ENCODE measurements around the gene VSX1. TPM values are rescaled to one million over a fixed set of nuclear protein-coding genes. Genes with fewer than 3 reads are reported as not detected.
A peak's percentile ranks its signal among the peaks of the same experiment; 100 is the strongest.

Gene VSX1
- polyA plus RNA-seq, 4 donors, result 0.04 TPM; not detected in 3

GRCh38 chr20:25050501-25051350 is 31.2 kb downstream of the VSX1 start:
- H3K27me3 ChIP-seq (ENCODE audit: control insufficient read depth in 3 of 3, insufficient read depth in 3 of 3, low read length in 3 of 3), result no peaks in the 10 kb centered on the region
- no peak overlapping the region for H3K27ac ChIP-seq (ENCODE audit: low read depth in 1 of 3, low read length in 2 of 3)
- H3K4me1 ChIP-seq (ENCODE audit: control insufficient read depth in 3 of 3, insufficient read depth in 2 of 3, low read depth in 1 of 3, low read length in 2 of 3), result peaks cover 18 to 33% (median 20%) of the 10 kb centered on the region in 3 donors
- no peak overlapping the region for H3K4me3 ChIP-seq (ENCODE audit: low read depth in 1 of 3, low read length in 3 of 3)
- WGBS, 3 donors, result 88 to 89% (median 88%) methylated on average over 16 to 17 of the region's 17 CpGs
- H3K36me3 ChIP-seq (ENCODE audit: control insufficient read depth in 3 of 3, insufficient read depth in 2 of 3, low read depth in 1 of 3, low read length in 3 of 3), result peaks cover 0 to 71% (median 5%) of the 10 kb centered on the region in 3 donors
- no peak for FAIRE-seq
- H3K9me3 ChIP-seq (ENCODE audit: control insufficient read depth in 2 of 2, insufficient read depth in 1 of 2, low read depth in 1 of 2, low read length in 1 of 2), result no peaks in the 10 kb centered on the region
- no peak for DNase-seq

DNA sequence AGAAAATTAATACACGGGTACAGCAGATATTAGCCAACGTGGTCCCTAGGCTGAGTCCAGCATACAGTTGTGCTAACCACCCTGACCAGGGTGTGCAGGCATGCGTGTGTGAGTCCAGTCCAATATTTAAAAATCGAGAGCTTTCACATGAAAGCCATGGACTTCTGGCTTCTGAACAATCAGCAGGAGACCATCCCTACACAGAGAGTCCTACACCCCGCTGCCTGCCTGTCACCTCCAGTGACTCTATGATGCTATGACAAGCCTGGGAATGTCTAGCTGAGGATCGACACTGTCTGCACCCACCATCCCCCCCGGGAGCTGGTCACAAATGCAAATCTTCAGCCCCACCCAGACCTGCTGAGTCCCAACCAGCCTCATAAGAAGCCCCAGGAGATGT is 31.9 kb downstream of the VSX1 start:
- H3K4me3 ChIP-seq (ENCODE audit: low read depth in 1 of 3, low read length in 3 of 3), result no peak overlapping the region
- H3K4me1 ChIP-seq (ENCODE audit: control insufficient read depth in 3 of 3, insufficient read depth in 2 of 3, low read depth in 1 of 3, low read length in 2 of 3), result peaks cover 13 to 26% (median 15%) of the 10 kb centered on the region in 3 donors
- FAIRE-seq, result no peak
- H3K36me3 ChIP-seq (ENCODE audit: control insufficient read depth in 3 of 3, insufficient read depth in 2 of 3, low read depth in 1 of 3, low read length in 3 of 3), result peaks cover 0 to 72% (median 5%) of the 10 kb centered on the region in 3 donors
- no peaks in the 10 kb centered on the region for H3K27me3 ChIP-seq (ENCODE audit: control insufficient read depth in 3 of 3, insufficient read depth in 3 of 3, low read length in 3 of 3)
- no peak overlapping the region for H3K27ac ChIP-seq (ENCODE audit: low read depth in 1 of 3, low read length in 2 of 3)
- no peak for DNase-seq
- H3K9me3 ChIP-seq (ENCODE audit: control insufficient read depth in 2 of 2, insufficient read depth in 1 of 2, low read depth in 1 of 2, low read length in 1 of 2), result no peaks in the 10 kb centered on the region
- WGBS, 3 donors, result 77 to 81% (median 79%) methylated on average over 7 of the region's 7 CpGs

GRCh38 chr20:25049261-25050060 is 32.5 kb downstream of the VSX1 start:
- no peak overlapping the region for H3K4me3 ChIP-seq (ENCODE audit: low read depth in 1 of 3, low read length in 3 of 3)
- DNase-seq (no peak), FAIRE-seq (no peak)
- H3K36me3 ChIP-seq (ENCODE audit: control insufficient read depth in 3 of 3, insufficient read depth in 2 of 3, low read depth in 1 of 3, low read length in 3 of 3), result peaks cover 0 to 76% (median 5%) of the 10 kb centered on the region in 3 donors
- H3K27ac ChIP-seq (ENCODE audit: low read depth in 1 of 3, low read length in 2 of 3), result no peak overlapping the region
- 80 to 87% (median 84%) methylated on average over 16 of the region's 16 CpGs for WGBS, 3 donors
- peaks cover 9 to 24% (median 14%) of the 10 kb centered on the region in 3 donors for H3K4me1 ChIP-seq (ENCODE audit: control insufficient read depth in 3 of 3, insufficient read depth in 2 of 3, low read depth in 1 of 3, low read length in 2 of 3)
- H3K27me3 ChIP-seq (ENCODE audit: control insufficient read depth in 3 of 3, insufficient read depth in 3 of 3, low read length in 3 of 3), result no peaks in the 10 kb centered on the region
- H3K9me3 ChIP-seq (ENCODE audit: control insufficient read depth in 2 of 2, insufficient read depth in 1 of 2, low read depth in 1 of 2, low read length in 1 of 2), result no peaks in the 10 kb centered on the region

DNA sequence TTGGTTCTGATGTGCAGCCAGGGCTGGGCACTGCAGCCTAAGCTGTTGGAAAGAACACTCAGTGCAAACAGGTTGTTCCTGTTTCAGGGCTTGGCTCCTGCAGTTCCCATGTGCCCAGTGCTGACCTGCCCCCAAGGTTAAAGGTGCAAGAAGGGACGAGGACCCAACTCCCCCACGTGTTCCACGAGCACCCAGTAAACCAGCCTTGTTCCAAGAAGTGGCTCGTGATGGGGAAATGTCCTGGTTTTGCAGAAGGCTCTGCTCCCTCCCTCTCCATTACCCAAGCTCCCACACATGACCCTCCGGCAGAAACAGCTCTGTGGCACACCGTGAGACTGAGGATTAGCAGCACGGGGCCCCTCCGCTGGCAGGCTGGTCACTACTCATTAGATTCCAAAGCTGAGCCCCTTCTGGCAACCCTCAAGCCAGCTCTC is 33.4 kb downstream of the VSX1 start:
- H3K4me3 ChIP-seq (ENCODE audit: low read depth in 1 of 3, low read length in 3 of 3), result no peak overlapping the region
- H3K4me1 ChIP-seq (ENCODE audit: control insufficient read depth in 3 of 3, insufficient read depth in 2 of 3, low read depth in 1 of 3, low read length in 2 of 3), result peaks cover 5 to 15% (median 8%) of the 10 kb centered on the region in 3 donors
- no peak overlapping the region for H3K27ac ChIP-seq (ENCODE audit: low read depth in 1 of 3, low read length in 2 of 3)
- H3K27me3 ChIP-seq (ENCODE audit: control insufficient read depth in 3 of 3, insufficient read depth in 3 of 3, low read length in 3 of 3), result no peaks in the 10 kb centered on the region
- peaks cover 0 to 84% (median 5%) of the 10 kb centered on the region in 3 donors for H3K36me3 ChIP-seq (ENCODE audit: control insufficient read depth in 3 of 3, insufficient read depth in 2 of 3, low read depth in 1 of 3, low read length in 3 of 3)
- H3K9me3 ChIP-seq (ENCODE audit: control insufficient read depth in 2 of 2, insufficient read depth in 1 of 2, low read depth in 1 of 2, low read length in 1 of 2), result no peaks in the 10 kb centered on the region
- 51 to 81% (median 61%) methylated on average over 8 of the region's 8 CpGs for WGBS, 3 donors
- no peak for DNase-seq
- no peak for FAIRE-seq

GRCh38 chr20:25047766-25048165 is 34.2 kb downstream of the VSX1 start:
- Histone ChIP-seq H3K4me1 (ENCODE audit: control insufficient read depth in 3 of 3, insufficient read depth in 2 of 3, low read depth in 1 of 3, low read length in 2 of 3) (peaks cover 3 to 15% (median 11%) of the 10 kb centered on the region in 3 donors), H3K27me3 (ENCODE audit: control insufficient read depth in 3 of 3, insufficient read depth in 3 of 3, low read length in 3 of 3) (no peaks in the 10 kb centered on the region), H3K27ac (ENCODE audit: low read depth in 1 of 3, low read length in 2 of 3) (no peak overlapping the region), H3K36me3 (ENCODE audit: control insufficient read depth in 3 of 3, insufficient read depth in 2 of 3, low read depth in 1 of 3, low read length in 3 of 3) (peaks cover 0 to 81% (median 5%) of the 10 kb centered on the region in 3 donors), H3K9me3 (ENCODE audit: control insufficient read depth in 2 of 2, insufficient read depth in 1 of 2, low read depth in 1 of 2, low read length in 1 of 2) (no peaks in the 10 kb centered on the region), H3K4me3 (ENCODE audit: low read depth in 1 of 3, low read length in 3 of 3) (no peak overlapping the region)
- 62 to 81% (median 68%) methylated on average over 13 of the region's 13 CpGs for WGBS, 3 donors
- FAIRE-seq (no peak), DNase-seq (peak in 1 of 2 donors; percentile 57)

DNA sequence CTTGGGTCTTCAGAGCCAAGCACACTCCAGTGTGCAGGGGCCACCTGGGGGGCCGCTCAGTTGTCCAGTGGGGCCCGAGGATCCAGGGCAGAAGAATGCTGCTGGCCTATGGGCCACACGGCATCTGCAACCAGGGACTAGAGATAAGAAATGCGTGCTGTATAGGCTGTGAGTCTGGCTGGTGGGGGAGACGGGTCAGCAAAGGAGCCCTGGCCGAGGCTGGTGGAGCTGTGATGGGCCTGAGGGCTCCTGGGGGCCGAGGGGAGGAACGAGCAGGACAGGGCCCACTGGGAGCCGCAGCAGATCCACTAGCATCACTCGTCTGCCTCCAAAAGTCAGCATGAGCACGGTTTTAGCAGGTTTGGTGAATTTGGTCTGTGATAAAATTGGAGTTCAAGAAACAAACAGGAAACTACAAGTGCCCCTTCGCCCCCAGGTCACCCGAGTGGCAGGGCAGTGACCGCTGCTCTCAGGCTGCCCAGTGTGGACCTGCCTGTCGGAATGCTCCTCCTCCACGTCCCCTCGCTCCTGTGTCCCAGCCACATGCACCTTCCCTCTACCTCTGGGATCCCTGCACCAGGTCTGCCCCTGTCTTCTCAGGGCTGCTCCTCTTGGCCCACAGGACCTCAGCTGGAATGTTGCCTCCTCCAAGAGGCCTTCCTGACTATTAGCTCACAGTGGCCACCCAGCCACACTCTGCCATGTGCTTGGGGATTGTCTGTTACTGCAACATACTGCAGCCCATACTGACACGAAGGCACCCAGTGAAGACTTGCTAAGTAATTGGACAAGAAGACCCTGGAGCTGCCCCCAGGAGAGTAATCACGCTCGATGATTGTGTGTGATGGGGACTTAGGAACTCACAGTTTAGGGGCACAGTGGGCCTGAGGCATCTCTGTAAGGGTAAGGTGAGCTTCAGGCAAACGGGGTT is 34.9 kb downstream of the VSX1 start:
- peaks cover 4 to 14% (median 13%) of the 10 kb centered on the region in 3 donors for H3K4me1 ChIP-seq (ENCODE audit: control insufficient read depth in 3 of 3, insufficient read depth in 2 of 3, low read depth in 1 of 3, low read length in 2 of 3)
- H3K27ac ChIP-seq (ENCODE audit: low read depth in 1 of 3, low read length in 2 of 3), result no peak overlapping the region
- H3K4me3 ChIP-seq (ENCODE audit: low read depth in 1 of 3, low read length in 3 of 3), result no peak overlapping the region
- FAIRE-seq, result no peak
- no peaks in the 10 kb centered on the region for H3K9me3 ChIP-seq (ENCODE audit: control insufficient read depth in 2 of 2, insufficient read depth in 1 of 2, low read depth in 1 of 2, low read length in 1 of 2)
- WGBS, 3 donors, result 81 to 86% (median 81%) methylated on average over 21 of the region's 21 CpGs
- DNase-seq, result no peak
- no peaks in the 10 kb centered on the region for H3K27me3 ChIP-seq (ENCODE audit: control insufficient read depth in 3 of 3, insufficient read depth in 3 of 3, low read length in 3 of 3)
- H3K36me3 ChIP-seq (ENCODE audit: control insufficient read depth in 3 of 3, insufficient read depth in 2 of 3, low read depth in 1 of 3, low read length in 3 of 3), result peaks cover 0 to 79% (median 5%) of the 10 kb centered on the region in 3 donors

- FAIRE-seq (no peak), DNase-seq (no peak)
- 74 to 86% (median 81%) methylated on average over 14 of the region's 14 CpGs for WGBS, 3 donors
- peaks cover 0 to 79% (median 5%) of the 10 kb centered on the region in 3 donors for H3K36me3 ChIP-seq (ENCODE audit: control insufficient read depth in 3 of 3, insufficient read depth in 2 of 3, low read depth in 1 of 3, low read length in 3 of 3)
- H3K4me1 ChIP-seq (ENCODE audit: control insufficient read depth in 3 of 3, insufficient read depth in 2 of 3, low read depth in 1 of 3, low read length in 2 of 3), result peaks cover 4 to 21% (median 13%) of the 10 kb centered on the region in 3 donors
- no peak overlapping the region for H3K4me3 ChIP-seq (ENCODE audit: low read depth in 1 of 3, low read length in 3 of 3)
- H3K9me3 ChIP-seq (ENCODE audit: control insufficient read depth in 2 of 2, insufficient read depth in 1 of 2, low read depth in 1 of 2, low read length in 1 of 2), result no peaks in the 10 kb centered on the region
- no peak overlapping the region for H3K27ac ChIP-seq (ENCODE audit: low read depth in 1 of 3, low read length in 2 of 3)
- H3K27me3 ChIP-seq (ENCODE audit: control insufficient read depth in 3 of 3, insufficient read depth in 3 of 3, low read length in 3 of 3), result no peaks in the 10 kb centered on the region
Measured at GRCh38 chr20:25046181-25046641, 35.7 kb downstream of the VSX1 start.

All from small intestine (tissue), 7 donors.